Panc1 (cell line): ENCODE data around the gene PHLDB1. TPM values are rescaled to one million over a fixed set of nuclear protein-coding genes. Genes with fewer than 3 reads are reported as not detected.

Experiments
- ATAC-seq: fragments of 200-7000 bp; cut with Tn5 transposase; 2 replicates; pipeline ENCODE4 v1.9.1; 2020; ENCODE audit warnings: mild to moderate bottlenecking, moderate library complexity
- BruUV-seq: library from RNA; stranded (reverse); fragments of 400-500 nt; replicated peaks from 2 replicates; lab custom pipeline; 2021; lab: Mats Ljungman, UMichigan
- CTCF ChIA-PET: fragments of 300-600 bp; sonication (Branson Sonifier 250); formaldehyde crosslinking; loops from one replicate; lab custom pipeline; 2022; ENCODE audit warnings: antibody characterized with exemption; lab: Charles Lee
- POLR2A ChIA-PET: fragments of 300-600 bp; sonication (Branson Sonifier 250); formaldehyde crosslinking; loops from one replicate; lab custom pipeline; 2022; ENCODE audit warnings: antibody characterized with exemption; lab: Charles Lee
- DNase-seq: peaks from one replicate; pipeline ENCODE4 v3.0.0-alpha.2; 2010; ENCODE audit warnings: low read depth, low spot score
- H3K27ac ChIP-seq: 2 replicates; pipeline ENCODE4 v1.5.1; 2011; ENCODE audit warnings: mild to moderate bottlenecking, low read length, inconsistent platforms
- H3K27me3 ChIP-seq: fragments of 200-500 bp; sonication (Bioruptor generic); 2 replicates; pipeline ENCODE4 v1.6.0; 2014; ENCODE audit warnings: low read length, inconsistent platforms; ENCODE audit not compliant: control insufficient read depth, insufficient read depth
- H3K36me3 ChIP-seq: fragments of 200-500 bp; sonication (Bioruptor generic); 2 replicates; pipeline ENCODE4 v1.5.1; 2014; ENCODE audit warnings: inconsistent platforms, mild to moderate bottlenecking, low read length, moderate library complexity; ENCODE audit not compliant: control insufficient read depth, insufficient read depth
- H3K4me1 ChIP-seq: 2 replicates; pipeline ENCODE4 v1.5.1; 2011; ENCODE audit warnings: inconsistent platforms, mild to moderate bottlenecking, low read length, moderate library complexity; ENCODE audit not compliant: control insufficient read depth, insufficient read depth
- H3K4me3 ChIP-seq, 2 experiments: 2 replicates each; pipeline ENCODE4 v1.5.1; 2011 to 2012; ENCODE audit warnings: low read depth in 2 of 2, low read length in 2 of 2, mild to moderate bottlenecking in 2 of 2, inconsistent platforms in 1 of 2, moderate library complexity in 1 of 2
- H3K9me3 ChIP-seq: fragments of 200-500 bp; sonication (Bioruptor generic); 2 replicates; pipeline ENCODE4 v1.5.1; 2014; ENCODE audit warnings: low read depth, mild to moderate bottlenecking, inconsistent platforms, low read length, moderate library complexity; ENCODE audit not compliant: control insufficient read depth, insufficient read depth
- CTCF ChIP-seq: fragments of 450-650 bp; IDR thresholded peaks from 2 replicates; pipeline ENCODE4 v1.5.1; 2017; ENCODE audit warnings: mild to moderate bottlenecking
- POLR2AphosphoS5 ChIP-seq: IDR thresholded peaks from 2 replicates; pipeline ENCODE4 v1.6.1; 2012; ENCODE audit warnings: mild to moderate bottlenecking, low read depth, low read length, moderate library complexity
- REST ChIP-seq, 2 experiments: IDR thresholded peaks; 2 replicates each; pipeline ENCODE4 v1.6.1; 2011 to 2012; ENCODE audit warnings: low read depth in 2 of 2, control low read depth in 1 of 2, low read length in 1 of 2, mild to moderate bottlenecking in 1 of 2, moderate library complexity in 1 of 2; ENCODE audit not compliant: insufficient read depth in 1 of 2
- SIN3A ChIP-seq: IDR thresholded peaks from 2 replicates; pipeline ENCODE4 v1.6.1; 2012; ENCODE audit warnings: low read depth, mild to moderate bottlenecking, low read length, moderate library complexity, borderline replicate concordance; ENCODE audit not compliant: insufficient read depth
- TCF7L2 ChIP-seq: IDR thresholded peaks from 2 replicates; pipeline ENCODE4 v1.6.1; 2011; ENCODE audit warnings: mild to moderate bottlenecking, low read depth, low read length, inconsistent platforms
- in situ Hi-C: cut with HindIII; loops from 2 replicates; pipeline ENCODE4 v1.10.0; 2016; ENCODE audit warnings: low sequenced_read_pairs, low pct_unique_long_range_greater_than_20kb
- intact Hi-C: fragments of 100-400 bp; cut with micrococcal nuclease; formaldehyde crosslinking; loops from one replicate; pipeline ENCODE4 v1.10.0; 2022; ENCODE audit not compliant: unreplicated experiment
- total RNA-seq: library from RNA; stranded (reverse); gene quantifications from one replicate; pipeline ENCODE4 v1.2.1, GENCODE V29; 2021; ENCODE audit not compliant: unreplicated experiment

PHLDB1 gene
- total RNA-seq, 1 experiment from 2014 or later, result 97.7 TPM

- TF ChIP-seq POLR2AphosphoS5, result no peak
- no peak for TF ChIP-seq SIN3A
- no peak for TF ChIP-seq CTCF
- no peak for TF ChIP-seq TCF7L2
- TF ChIP-seq REST (IDR thresholded peaks at IDR 0.05; ENCODE audit: insufficient read depth in 1 of 2, low read depth in 2 of 2, low read length in 1 of 2), result no peak
- no peak overlapping the region for H3K4me3 ChIP-seq
- ATAC-seq (no peak), DNase-seq (no peak)
- no peaks in the 10 kb centered on the region for H3K36me3 ChIP-seq
- intact Hi-C loops, result loop anchor here (5.0 kb wide), 1 partner anchor 83 kb away; no protein-coding TSS in a partner anchor
- CTCF ChIA-PET, result interaction anchor here (0.7 kb wide), 1 partner anchor 59 kb away, joined by 3 read pairs; no protein-coding TSS in a partner anchor
- H3K9me3 ChIP-seq, result no peaks in the 10 kb centered on the region
- no TSS peak for BruUV-seq
- in situ Hi-C loops, result no loop called here
- H3K4me1 ChIP-seq, result peaks cover 3% of the 10 kb centered on the region
- no peaks in the 10 kb centered on the region for H3K27me3 ChIP-seq
- POLR2A ChIA-PET, result no interaction called here
- no peak overlapping the region for H3K27ac ChIP-seq
These were observed 87.4 kb downstream of the PHLDB1 start for GRCh38 chr11:118694771-118695170.

DNA sequence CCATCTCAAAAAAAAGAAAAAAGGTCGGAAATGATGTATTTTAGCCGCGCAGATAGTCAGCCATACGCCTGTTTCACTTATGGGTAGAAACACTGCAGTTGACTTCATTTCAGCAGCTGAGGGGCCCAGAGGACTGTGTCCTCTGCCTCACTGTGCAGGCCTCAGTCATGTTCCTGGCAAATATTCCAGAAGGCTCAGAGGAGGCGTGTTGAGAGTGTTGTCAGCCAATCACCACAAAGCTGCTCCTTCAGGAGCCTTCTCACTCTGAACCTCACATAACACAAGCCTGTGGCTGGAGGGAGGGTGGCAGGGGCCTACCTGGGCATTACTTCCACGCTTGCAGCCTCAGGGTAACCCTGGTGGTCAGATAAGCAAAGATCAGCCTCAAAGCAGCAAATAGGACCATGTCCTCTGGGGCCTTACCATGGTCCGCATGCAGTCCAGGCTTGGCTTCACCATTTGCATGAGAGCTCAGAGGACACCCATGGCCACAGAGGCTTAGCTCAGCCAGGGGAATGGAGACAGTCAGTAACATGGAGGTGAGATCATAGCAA lies 89.3 kb downstream of the PHLDB1 start:
- ChIA-PET POLR2A (no interaction called here), CTCF (no interaction called here)
- in situ Hi-C loops, result no loop called here
- intact Hi-C loops, result no loop called here
- TF ChIP-seq SIN3A, result no peak
- no peak for TF ChIP-seq POLR2AphosphoS5
- no peak for TF ChIP-seq TCF7L2
- TF ChIP-seq CTCF, result no peak
- no peak for TF ChIP-seq REST (IDR thresholded peaks at IDR 0.05; ENCODE audit: insufficient read depth in 1 of 2, low read depth in 2 of 2, low read length in 1 of 2)
- Histone ChIP-seq H3K4me1 (no peaks in the 10 kb centered on the region), H3K27ac (no peak overlapping the region), H3K36me3 (no peaks in the 10 kb centered on the region), H3K9me3 (no peaks in the 10 kb centered on the region; the same call in 1 of the 2 replicates), H3K4me3 (no peak overlapping the region), H3K27me3 (no peaks in the 10 kb centered on the region)
- DNase-seq (no peak), ATAC-seq (peak; percentile 51)
- no TSS peak for BruUV-seq
